GM18868 (cell line): ENCODE results near the gene SLPI.

Experiments
- ATAC-seq: cut with Tn5 transposase; IDR thresholded peaks from one replicate; pipeline ENCODE4 v1.9.1; 2021; ENCODE audit warnings: mild to moderate bottlenecking, moderate library complexity; ENCODE audit not compliant: unreplicated experiment

The SLPI gene

GRCh38 chr20:45221076-45221475, 33.3 kb downstream of the SLPI start, which contains the start of gene SEMG2:
Gene SEMG2 (plus strand): TSS chr20:45221373. CDS start chr20:45221390, 17 bp downstream.
- ATAC-seq = no peak

DNA sequence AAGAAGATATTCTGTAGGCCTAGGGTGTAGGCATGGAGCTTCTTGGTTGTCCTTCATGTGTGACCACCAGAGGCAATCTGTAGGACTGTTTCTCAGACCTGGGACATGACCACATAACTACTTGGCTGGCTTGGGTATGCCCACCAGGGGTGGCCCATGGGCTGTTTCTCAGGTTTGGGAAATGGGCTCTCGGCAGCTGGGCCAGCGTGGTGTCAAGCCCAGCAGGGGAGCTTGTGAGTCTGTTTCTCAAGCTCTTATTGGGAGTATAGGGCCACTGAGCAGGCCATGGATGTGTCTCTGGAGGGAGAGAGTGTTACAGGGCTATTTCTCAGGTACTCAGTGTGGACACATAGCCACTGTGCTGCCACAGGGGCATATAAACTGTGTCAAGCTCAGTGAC, 35.7 kb downstream of the SLPI start:
- ATAC-seq = no peak

DNA sequence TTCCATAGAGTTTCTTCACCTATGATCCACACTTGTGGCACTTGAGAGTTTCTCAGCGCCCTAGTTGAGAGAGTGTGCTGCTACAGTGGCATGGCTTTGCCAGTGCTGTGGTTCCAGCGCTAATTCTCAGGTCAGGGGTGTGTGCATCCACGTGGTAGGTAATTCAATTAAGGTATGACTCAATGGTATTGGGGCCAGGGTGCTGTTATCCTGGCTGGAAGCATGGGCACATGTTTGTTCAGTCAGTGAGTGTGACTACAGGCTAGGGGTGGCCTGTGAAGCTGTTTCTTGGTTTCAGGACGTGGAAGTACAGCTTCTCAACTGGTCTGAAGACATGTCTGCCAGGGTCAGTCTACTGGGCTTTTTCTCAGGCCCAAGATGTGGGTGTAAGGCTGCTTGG, 36.2 kb downstream of the SLPI start:
- no peak for ATAC-seq

GRCh38 chr20:45212836-45213235, 41.5 kb downstream of the SLPI start:
- ATAC-seq = no peak

DNA sequence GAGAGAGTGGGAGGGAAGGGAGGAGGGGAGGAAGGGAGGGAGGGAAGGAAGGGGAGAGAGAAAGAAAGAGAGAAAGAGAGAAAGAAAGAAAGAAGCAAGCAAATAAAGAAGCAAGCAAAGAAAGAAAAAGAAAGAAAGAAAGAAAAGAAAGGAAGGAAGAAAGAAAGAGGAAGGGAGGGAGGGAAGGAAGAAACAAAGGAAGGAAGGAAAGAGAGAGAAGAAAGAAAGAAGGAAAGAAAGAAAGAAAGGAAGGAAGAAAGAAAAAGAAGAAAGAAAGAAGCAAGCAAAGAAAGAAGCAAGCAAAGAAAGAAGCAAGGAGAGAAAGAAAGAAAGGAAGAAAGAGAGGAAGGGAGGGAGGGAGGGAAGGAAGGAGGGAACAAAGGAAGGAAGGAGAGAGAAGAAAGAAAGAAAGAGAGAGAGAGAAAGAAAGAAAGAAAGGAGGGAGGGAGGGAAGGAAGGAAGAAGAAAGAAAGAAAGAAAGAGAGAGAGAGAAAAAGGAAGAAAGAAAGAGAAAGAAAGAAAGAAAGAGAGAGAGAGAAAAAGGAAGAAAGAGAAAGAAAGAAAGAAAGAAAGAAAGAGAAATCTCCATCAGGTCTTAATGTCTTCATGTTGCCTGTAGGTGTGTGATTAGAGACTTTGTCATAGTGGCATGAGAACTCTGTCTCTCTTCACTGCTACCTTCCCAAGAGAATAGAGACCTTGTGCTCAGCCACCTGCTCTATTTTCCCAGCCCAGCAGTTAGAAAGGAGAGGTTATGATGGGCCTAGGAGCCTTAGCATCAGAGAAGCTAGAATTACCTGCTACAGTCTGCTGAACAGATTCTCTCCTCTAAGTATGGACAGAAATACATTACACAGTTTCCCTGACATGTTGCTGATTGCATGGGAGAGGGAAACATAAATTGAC, 42.5 kb downstream of the SLPI start:
- ATAC-seq = no peak

- ATAC-seq = no peak
These were observed 44.4 kb downstream of the SLPI start for GRCh38 chr20:45209924-45210323.

GRCh38 chr20:45206725-45207124, 47.6 kb downstream of the SLPI start, which contains the start of gene SEMG1:
Gene SEMG1 (plus strand): TSS chr20:45207033. CDS start chr20:45207054, 21 bp downstream.
- no peak for ATAC-seq
